ENCODE measurements around the gene FHIT.

The FHIT gene

DNA sequence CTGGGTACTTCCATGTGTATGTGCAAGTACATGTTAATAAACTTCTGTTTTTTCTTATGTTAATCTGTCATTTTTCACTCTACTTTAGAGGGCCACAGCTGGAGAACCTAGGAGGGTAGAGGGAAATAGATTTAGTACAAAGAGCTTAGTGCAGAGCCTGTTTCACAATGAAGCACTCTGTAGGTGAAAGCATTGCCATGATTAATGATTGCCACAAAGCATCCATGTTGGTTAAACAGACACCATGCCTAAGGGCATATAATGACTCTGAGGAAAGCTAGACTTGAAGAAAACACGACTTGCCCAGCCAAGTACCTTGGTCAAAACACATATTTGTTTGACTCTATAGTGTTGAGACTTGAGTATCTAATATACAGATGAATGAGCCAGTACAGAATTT is 338.4 kb downstream of the FHIT start:
- Histone ChIP-seq H3K36me3 (ENCODE audit: control insufficient read depth, insufficient read depth, low read length) (no peaks in the 10 kb centered on the region), H3K27ac (no peak overlapping the region), H3K9me3 (ENCODE audit: control insufficient read depth, low read length) (no peaks in the 10 kb centered on the region), H3K4me3 (ENCODE audit: low read depth, low read length) (no peak overlapping the region), H2AFZ (no peak overlapping the region), H3K79me2 (no peaks in the 10 kb centered on the region), H3K27me3 (ENCODE audit: control insufficient read depth, insufficient read depth, low read length) (no peaks in the 10 kb centered on the region), H3K9ac (no peak overlapping the region), H3K4me2 (ENCODE audit: low read length) (no peak overlapping the region), H3K4me1 (no peaks in the 10 kb centered on the region)
- TF ChIP-seq, protein P1, sequence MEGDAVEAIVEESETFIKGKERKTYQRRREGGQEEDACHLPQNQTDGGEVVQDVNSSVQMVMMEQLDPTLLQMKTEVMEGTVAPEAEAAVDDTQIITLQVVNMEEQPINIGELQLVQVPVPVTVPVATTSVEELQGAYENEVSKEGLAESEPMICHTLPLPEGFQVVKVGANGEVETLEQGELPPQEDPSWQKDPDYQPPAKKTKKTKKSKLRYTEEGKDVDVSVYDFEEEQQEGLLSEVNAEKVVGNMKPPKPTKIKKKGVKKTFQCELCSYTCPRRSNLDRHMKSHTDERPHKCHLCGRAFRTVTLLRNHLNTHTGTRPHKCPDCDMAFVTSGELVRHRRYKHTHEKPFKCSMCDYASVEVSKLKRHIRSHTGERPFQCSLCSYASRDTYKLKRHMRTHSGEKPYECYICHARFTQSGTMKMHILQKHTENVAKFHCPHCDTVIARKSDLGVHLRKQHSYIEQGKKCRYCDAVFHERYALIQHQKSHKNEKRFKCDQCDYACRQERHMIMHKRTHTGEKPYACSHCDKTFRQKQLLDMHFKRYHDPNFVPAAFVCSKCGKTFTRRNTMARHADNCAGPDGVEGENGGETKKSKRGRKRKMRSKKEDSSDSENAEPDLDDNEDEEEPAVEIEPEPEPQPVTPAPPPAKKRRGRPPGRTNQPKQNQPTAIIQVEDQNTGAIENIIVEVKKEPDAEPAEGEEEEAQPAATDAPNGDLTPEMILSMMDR (IDR thresholded peaks at IDR 0.05), result no peak

DNA sequence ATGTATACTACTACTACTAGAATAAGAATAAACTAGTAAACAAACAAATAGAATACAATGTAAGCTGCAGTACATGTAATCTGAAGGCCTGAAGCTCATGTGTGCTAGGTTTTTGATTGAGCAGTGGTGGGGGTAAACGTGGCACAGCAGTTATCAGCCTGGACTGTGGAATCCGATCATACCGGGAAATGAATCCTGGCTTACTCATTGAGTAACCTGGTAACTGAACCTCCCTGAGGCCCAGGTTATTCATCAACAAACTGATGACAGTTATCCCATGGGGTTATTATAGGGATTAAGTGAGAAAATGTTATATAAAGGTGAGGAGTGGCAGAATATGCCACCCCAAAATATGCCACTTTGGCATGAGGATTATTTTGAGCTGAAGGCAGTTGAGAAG is 339.1 kb downstream of the FHIT start:
- no peaks in the 10 kb centered on the region for H3K27me3 ChIP-seq (ENCODE audit: control insufficient read depth, insufficient read depth, low read length)
- no peaks in the 10 kb centered on the region for H3K4me1 ChIP-seq
- TF ChIP-seq, protein P1 (IDR thresholded peaks at IDR 0.05), result no peak
- no peak overlapping the region for H3K27ac ChIP-seq
- H2AFZ ChIP-seq, result no peak overlapping the region
- H3K4me3 ChIP-seq (ENCODE audit: low read depth, low read length), result no peak overlapping the region
- H3K36me3 ChIP-seq (ENCODE audit: control insufficient read depth, insufficient read depth, low read length), result no peaks in the 10 kb centered on the region
- H3K9me3 ChIP-seq (ENCODE audit: control insufficient read depth, low read length), result no peaks in the 10 kb centered on the region
- H3K79me2 ChIP-seq, result no peaks in the 10 kb centered on the region
- no peak overlapping the region for H3K4me2 ChIP-seq (ENCODE audit: low read length)
- H3K9ac ChIP-seq, result no peak overlapping the region

DNA sequence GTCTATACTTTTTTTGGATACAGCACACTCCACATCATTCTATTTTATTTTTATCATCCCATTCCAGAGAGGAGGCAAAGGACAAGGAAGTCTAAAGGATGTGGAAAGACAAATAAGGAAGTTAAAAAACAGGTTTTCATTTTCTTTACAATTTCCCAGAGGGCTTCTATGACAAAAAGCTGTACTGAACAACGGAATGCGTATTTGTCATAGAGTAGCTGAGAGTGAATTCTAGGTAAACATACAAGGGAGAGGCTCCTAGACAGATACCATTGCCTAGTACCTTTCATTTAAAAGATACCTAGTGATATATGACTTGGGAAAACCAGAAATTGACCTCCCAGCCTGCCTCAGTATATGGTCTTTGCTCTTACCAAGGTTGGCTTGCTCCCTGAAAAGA is 341.7 kb downstream of the FHIT start:
- no peak overlapping the region for H3K4me2 ChIP-seq (ENCODE audit: low read length)

DNA sequence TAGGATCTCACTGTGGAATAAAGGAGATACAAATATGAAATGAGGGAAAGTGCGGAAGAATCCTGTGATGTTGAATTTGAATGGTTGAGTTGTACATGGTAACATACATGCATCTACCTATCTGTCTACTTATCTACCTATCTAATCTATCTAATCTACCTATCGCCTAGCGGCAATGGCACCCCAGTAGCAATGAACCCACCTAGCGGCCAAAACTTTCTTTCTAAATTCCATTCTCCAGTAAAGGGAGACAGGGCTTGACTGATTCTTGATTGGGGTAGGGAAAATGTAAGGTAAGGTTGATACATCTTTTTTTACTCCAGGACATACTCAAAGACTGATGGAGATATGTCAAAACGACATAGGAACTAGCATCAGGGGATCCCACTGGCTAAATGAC is 345.0 kb downstream of the FHIT start:
- Histone ChIP-seq H3K4me3 (ENCODE audit: low read depth, low read length) (no peak overlapping the region), H3K4me2 (ENCODE audit: low read length) (no peak overlapping the region), H3K36me3 (ENCODE audit: control insufficient read depth, insufficient read depth, low read length) (no peaks in the 10 kb centered on the region), H3K79me2 (no peaks in the 10 kb centered on the region), H2AFZ (no peak overlapping the region), H3K4me1 (no peaks in the 10 kb centered on the region), H3K9ac (no peak overlapping the region), H3K27ac (no peak overlapping the region), H3K27me3 (ENCODE audit: control insufficient read depth, insufficient read depth, low read length) (no peaks in the 10 kb centered on the region), H3K9me3 (ENCODE audit: control insufficient read depth, low read length) (no peaks in the 10 kb centered on the region)
- TF ChIP-seq, protein P1 (IDR thresholded peaks at IDR 0.05), result no peak

More for the DNA sequence above, 341.7 kb downstream of the FHIT start:
- no peak overlapping the region for H3K4me3 ChIP-seq (ENCODE audit: low read depth, low read length)
- H3K27ac ChIP-seq, result no peak overlapping the region
- no peaks in the 10 kb centered on the region for H3K36me3 ChIP-seq (ENCODE audit: control insufficient read depth, insufficient read depth, low read length)
- no peak overlapping the region for H2AFZ ChIP-seq
- H3K4me1 ChIP-seq, result no peaks in the 10 kb centered on the region
- H3K79me2 ChIP-seq, result no peaks in the 10 kb centered on the region
- TF ChIP-seq, protein P1 (IDR thresholded peaks at IDR 0.05), result no peak
- no peaks in the 10 kb centered on the region for H3K27me3 ChIP-seq (ENCODE audit: control insufficient read depth, insufficient read depth, low read length)
- H3K9ac ChIP-seq, result no peak overlapping the region
- H3K9me3 ChIP-seq (ENCODE audit: control insufficient read depth, low read length), result no peaks in the 10 kb centered on the region

DNA sequence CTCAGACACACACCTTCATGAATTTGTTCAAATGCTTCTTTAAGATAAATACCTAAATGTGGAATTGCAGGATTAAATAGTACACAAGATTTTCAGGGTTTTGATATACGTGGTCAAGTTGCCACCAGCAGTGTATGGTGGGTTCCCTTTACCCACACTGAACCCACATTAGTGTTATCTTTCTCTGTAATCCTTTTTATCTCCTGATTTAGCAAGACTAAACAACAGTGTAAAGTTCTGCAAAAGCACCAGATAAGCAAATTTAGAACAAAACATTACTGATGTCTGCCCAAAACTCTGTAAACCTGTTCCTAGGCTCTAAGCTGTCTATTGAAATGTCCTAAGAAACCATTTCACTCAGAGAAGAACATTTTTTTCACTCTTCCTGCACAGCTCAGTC is 352.9 kb downstream of the FHIT start:
- H2AFZ ChIP-seq, result no peak overlapping the region
- no peaks in the 10 kb centered on the region for H3K27me3 ChIP-seq (ENCODE audit: control insufficient read depth, insufficient read depth, low read length)
- no peak overlapping the region for H3K27ac ChIP-seq
- H3K9me3 ChIP-seq (ENCODE audit: control insufficient read depth, low read length), result no peaks in the 10 kb centered on the region
- no peaks in the 10 kb centered on the region for H3K79me2 ChIP-seq
- H3K4me1 ChIP-seq, result no peaks in the 10 kb centered on the region
- TF ChIP-seq, protein P1 (IDR thresholded peaks at IDR 0.05), result no peak
- peak overlapping the region; percentile 34 for H3K4me2 ChIP-seq (ENCODE audit: low read length)
- no peaks in the 10 kb centered on the region for H3K36me3 ChIP-seq (ENCODE audit: control insufficient read depth, insufficient read depth, low read length)
- no peak overlapping the region for H3K4me3 ChIP-seq (ENCODE audit: low read depth, low read length)
- no peak overlapping the region for H3K9ac ChIP-seq
